Stomach (tissue), 9 donors: ENCODE results near the gene BLOC1S4. TPM values are rescaled to one million over a fixed set of nuclear protein-coding genes. Genes with fewer than 3 reads are reported as not detected.

Source experiments
- DNase-seq, 2 donors: peaks; one replicate each; pipeline versions ENCODE4 v3.0.0 to v3.0.0-alpha.2; 2013 to 2019
- H3K27ac ChIP-seq, 5 donors: fragments of 200-600 bp in 4 of 5; sonication (generic) in 4 of 5; one replicate each; pipeline ENCODE4 v1.5.1; 2013 to 2019; ENCODE audit warnings: mild to moderate bottlenecking in 1 of 5, moderate library complexity in 1 of 5
- H3K27me3 ChIP-seq, 3 donors: fragments of 200-600 bp; sonication (generic); one replicate each; pipeline ENCODE4 v1.5.1; 2017 to 2019; ENCODE audit warnings: mixed run types in 1 of 3
- H3K36me3 ChIP-seq, 4 donors: fragments of 200-600 bp; sonication (generic); 1 replicate in 3 of 4; 2 replicates in 1 of 4; pipeline ENCODE4 v1.5.1; 2016 to 2019
- H3K4me1 ChIP-seq, 4 donors: fragments of 200-600 bp; sonication (generic); one replicate each; pipeline ENCODE4 v1.5.1; 2016 to 2019
- H3K4me3 ChIP-seq, 4 donors: fragments of 200-600 bp; sonication (generic) in 3 of 4; one replicate each; pipeline ENCODE4 v1.5.1; 2016 to 2019; ENCODE audit warnings: mild to moderate bottlenecking in 1 of 4
- H3K9me3 ChIP-seq, 4 donors: fragments of 200-600 bp; sonication (generic); one replicate each; pipeline ENCODE4 v1.5.1; 2016 to 2019
- CTCF ChIP-seq, 7 experiments: fragments of 450-650 bp in 4 of 7; fragments of 200-600 bp in 3 of 7; sonication (generic) in 3 of 7; IDR thresholded peaks; one replicate each; pipeline ENCODE4 v1.5.1; 2016 to 2019; ENCODE audit warnings: antibody characterized with exemption in 7 of 7, control low read depth in 2 of 7, mild to moderate bottlenecking in 1 of 7
- EP300 ChIP-seq: sonication (generic); formaldehyde crosslinking; IDR thresholded peaks from one replicate; pipeline ENCODE4 v1.6.1; 2017; ENCODE audit warnings: antibody characterized with exemption
- POLR2A ChIP-seq, 4 donors: fragments of 450-650 bp; IDR thresholded peaks; one replicate each; pipeline ENCODE4 v1.6.1; 2016; ENCODE audit warnings: antibody characterized with exemption in 4 of 4, control low read depth in 2 of 4, mild to moderate bottlenecking in 1 of 4, moderate library complexity in 1 of 4
- POLR2AphosphoS5 ChIP-seq, 3 donors: sonication (generic); formaldehyde crosslinking; IDR thresholded peaks; one replicate each; pipeline ENCODE4 v1.6.1; 2016; ENCODE audit warnings: antibody characterized with exemption in 3 of 3
- WGBS, 5 donors: extraction: QIAGEN DNeasy Blood & Tissue Kit in 3 of 5; methylation state at CpG; one replicate each; pipeline versions ENCODE4 v1.1.5 to v1.1.7; 2013 to 2018; 5-methylcytosine and 5-hydroxymethylcytosine counted together
- intact Hi-C: fragments of 100-400 bp; cut with DNase I; formaldehyde crosslinking; loops from one replicate; pipeline ENCODE4 v1.15.1; 2023; ENCODE audit warnings: low total_unique reads
- polyA plus RNA-seq, 3 donors: library from polyadenylated mRNA; stranded (reverse); fragments of 200-250 nt; gene quantifications; one replicate each; pipeline ENCODE4 v1.2.3, GENCODE V29; 2013
- total RNA-seq, 5 donors: library from RNA; depleted of rRNA; stranded (reverse); fragments of >200 nt; gene quantifications; one replicate each; pipeline versions ENCODE4 v1.1.0 to v1.2.3, GENCODE V29; 2014 to 2016
- donor health status: healthy with polysubstance abuse.
- donor health status: Bipolar disorder and iron deficiency.
- donor health status: healthy.

BLOC1S4 gene
- total and polyA plus RNA-seq, 8 donors = 8.4 to 64.3 (median 16.6) TPM

- peaks cover 31 to 72% (median 59%) of the 10 kb centered on the region in 4 donors for H3K4me1 ChIP-seq
- H3K36me3 ChIP-seq = no peaks in the 10 kb centered on the region
- no peaks in the 10 kb centered on the region for H3K9me3 ChIP-seq
- peak overlapping the region; percentile 48 to 86 (median 79) for H3K27ac ChIP-seq
- DNase-seq = no peak
- no peaks in the 10 kb centered on the region for H3K27me3 ChIP-seq
- 77 to 85% (median 82%) methylated on average over 15 to 23 of the region's 23 CpGs for WGBS, 5 donors
- TF ChIP-seq POLR2AphosphoS5 (IDR thresholded peaks at IDR 0.05) (no peak), EP300 (no peak), POLR2A (IDR thresholded peaks at IDR 0.05) (no peak), CTCF (IDR thresholded peaks at IDR 0.05) (no peak)
- no peak overlapping the region for H3K4me3 ChIP-seq
- intact Hi-C loops = no loop called here
These were observed 34.6 kb downstream of the BLOC1S4 start for GRCh38 chr4:6750286-6751221.

GRCh38 chr4:6751611-6752485 lies 35.9 kb downstream of the BLOC1S4 start:
- intact Hi-C loops = no loop called here
- WGBS, 5 donors = 61 to 71% (median 62%) methylated on average over 18 of the region's 18 CpGs
- Histone ChIP-seq H3K4me1 (peaks cover 31 to 63% (median 49%) of the 10 kb centered on the region in 4 donors), H3K36me3 (no peaks in the 10 kb centered on the region), H3K27ac (peak overlapping the region; percentile 24 to 84 (median 43)), H3K4me3 (no peak overlapping the region), H3K9me3 (no peaks in the 10 kb centered on the region), H3K27me3 (no peaks in the 10 kb centered on the region)
- no peak for DNase-seq
- TF ChIP-seq CTCF (IDR thresholded peaks at IDR 0.05) (no peak), POLR2A (IDR thresholded peaks at IDR 0.05) (no peak), POLR2AphosphoS5 (IDR thresholded peaks at IDR 0.05) (no peak), EP300 (no peak)

GRCh38 chr4:6752486-6752829 lies 36.5 kb downstream of the BLOC1S4 start:
- DNase-seq = no peak
- Histone ChIP-seq H3K4me3 (no peak overlapping the region), H3K4me1 (peaks cover 29 to 57% (median 43%) of the 10 kb centered on the region in 4 donors), H3K27ac (peak overlapping the region in 3 of 5 donors; percentile 24 to 84 (median 51)), H3K9me3 (no peaks in the 10 kb centered on the region), H3K36me3 (no peaks in the 10 kb centered on the region), H3K27me3 (no peaks in the 10 kb centered on the region)
- 71 to 79% (median 79%) methylated on average over 6 of the region's 6 CpGs for WGBS, 5 donors
- TF ChIP-seq POLR2A (IDR thresholded peaks at IDR 0.05) (no peak), POLR2AphosphoS5 (IDR thresholded peaks at IDR 0.05) (no peak), EP300 (no peak), CTCF (IDR thresholded peaks at IDR 0.05) (no peak)
- intact Hi-C loops = no loop called here

- Histone ChIP-seq H3K36me3 (no peaks in the 10 kb centered on the region), H3K9me3 (no peaks in the 10 kb centered on the region), H3K27me3 (no peaks in the 10 kb centered on the region), H3K27ac (peak overlapping the region in 2 of 5 donors; percentile 26 to 84), H3K4me3 (no peak overlapping the region), H3K4me1 (peaks cover 23 to 50% (median 36%) of the 10 kb centered on the region in 4 donors)
- intact Hi-C loops = no loop called here
- TF ChIP-seq EP300 (no peak), POLR2AphosphoS5 (IDR thresholded peaks at IDR 0.05) (no peak), POLR2A (IDR thresholded peaks at IDR 0.05) (no peak), CTCF (IDR thresholded peaks at IDR 0.05) (no peak)
- DNase-seq = no peak
- 64 to 80% (median 68%) methylated on average over 15 to 18 of the region's 18 CpGs for WGBS, 5 donors
These were observed 37.2 kb downstream of the BLOC1S4 start for GRCh38 chr4:6753103-6753560.
